DOHH2 (cell line): ENCODE measurements around the gene CA14.

Source experiments
- H3F3A ChIP-seq: fragments of 200-600 bp; sonication (generic), shearing (Covaris generic); 2 replicates; pipeline ENCODE4 v1.6.0; 2016; ENCODE audit warnings: antibody characterized with exemption, mild to moderate bottlenecking; ENCODE audit not compliant: control insufficient read depth, insufficient read depth
- H3K27ac ChIP-seq: fragments of 200-600 bp; sonication (generic); 2 replicates; pipeline ENCODE4 v1.5.1; 2014; ENCODE audit warnings: low read depth, mild to moderate bottlenecking, low read length, moderate library complexity
- H3K27me3 ChIP-seq: fragments of 200-600 bp; sonication (generic); 2 replicates; pipeline ENCODE4 v1.6.1; 2014; ENCODE audit warnings: mild to moderate bottlenecking, low read length, mixed read lengths; ENCODE audit not compliant: control insufficient read depth
- H3K36me3 ChIP-seq: fragments of 200-600 bp; sonication (generic); 2 replicates; pipeline ENCODE4 v1.6.1; 2014; ENCODE audit warnings: mild to moderate bottlenecking, low read length, moderate library complexity, mixed read lengths; ENCODE audit not compliant: control insufficient read depth
- H3K4me1 ChIP-seq: fragments of 200-600 bp; sonication (generic); 2 replicates; pipeline ENCODE4 v1.6.1; 2014; ENCODE audit warnings: mild to moderate bottlenecking, low read length, mixed read lengths; ENCODE audit not compliant: control insufficient read depth
- H3K4me2 ChIP-seq: fragments of 200-600 bp; sonication (generic); 2 replicates; pipeline ENCODE4 v1.6.0; 2014; ENCODE audit warnings: mild to moderate bottlenecking, low read length, moderate library complexity
- H3K4me3 ChIP-seq: fragments of 200-600 bp; sonication (generic); 2 replicates; pipeline ENCODE4 v1.5.1; 2014; ENCODE audit warnings: mild to moderate bottlenecking, low read length, mixed read lengths
- H3K79me2 ChIP-seq: fragments of 200-600 bp; sonication (generic); 2 replicates; pipeline ENCODE4 v1.6.1; 2014; ENCODE audit warnings: mild to moderate bottlenecking, low read length, mixed read lengths; ENCODE audit not compliant: control insufficient read depth
- H3K9me2 ChIP-seq: fragments of 200-600 bp; sonication (generic); replicated peaks from 2 replicates; pipeline ENCODE4 v1.6.1; 2014; ENCODE audit warnings: mild to moderate bottlenecking, low read length, mixed read lengths; ENCODE audit not compliant: control insufficient read depth
- H3K9me3 ChIP-seq: fragments of 200-600 bp; sonication (generic); 2 replicates; pipeline ENCODE4 v1.6.1; 2014; ENCODE audit warnings: antibody characterized with exemption, low read length, mixed read lengths; ENCODE audit not compliant: control insufficient read depth, insufficient read depth
- H4K20me1 ChIP-seq: fragments of 200-600 bp; sonication (generic); 2 replicates; pipeline ENCODE4 v1.6.0; 2014; ENCODE audit warnings: low read depth, mild to moderate bottlenecking, antibody characterized with exemption, low read length, moderate library complexity; ENCODE audit not compliant: control insufficient read depth, insufficient read depth
- CTCF ChIP-seq: fragments of 200-600 bp; sonication (generic); IDR thresholded peaks from one replicate; pipeline ENCODE4 v1.5.1; 2014; ENCODE audit warnings: antibody characterized with exemption, mild to moderate bottlenecking, low read depth, low read length; ENCODE audit not compliant: poor library complexity, severe bottlenecking
- EZH2phosphoT487 ChIP-seq: fragments of 200-600 bp; sonication (generic); IDR thresholded peaks from 2 replicates; pipeline ENCODE4 v1.6.1; 2017; ENCODE audit warnings: borderline replicate concordance, mild to moderate bottlenecking, antibody characterized with exemption, low read length, moderate library complexity, mixed read lengths

Gene CA14

GRCh38 chr1:150271291-150271959 lies 13.9 kb downstream of the CA14 start:
- H3K4me2 ChIP-seq = peak overlapping the region; percentile 80; the same call in 1 of the 2 replicates
- TF ChIP-seq EZH2phosphoT487 (no peak), CTCF (no peak)

GRCh38 chr1:150273311-150273710 lies 15.7 kb downstream of the CA14 start:
- no peaks in the 10 kb centered on the region for H4K20me1 ChIP-seq
- no peaks in the 10 kb centered on the region for H3F3A ChIP-seq
- peaks cover 4% of the 10 kb centered on the region; the same call in 1 of the 2 replicates for H3K36me3 ChIP-seq
- H3K27me3 ChIP-seq = no peaks in the 10 kb centered on the region
- H3K4me3 ChIP-seq = peak overlapping the region; percentile 65
- H3K4me2 ChIP-seq = peak overlapping the region; percentile 80
- H3K79me2 ChIP-seq = peaks cover 5% of the 10 kb centered on the region
- H3K9me2 ChIP-seq = no peaks in the 10 kb centered on the region
- H3K9me3 ChIP-seq = no peaks in the 10 kb centered on the region
- H3K27ac ChIP-seq = no peak overlapping the region
- no peak for TF ChIP-seq EZH2phosphoT487
- TF ChIP-seq CTCF = no peak
- peaks cover 30% of the 10 kb centered on the region for H3K4me1 ChIP-seq

More at GRCh38 chr1:150271291-150271959, 13.9 kb downstream of the CA14 start:
- Histone ChIP-seq H3K4me1 (peaks cover 42% of the 10 kb centered on the region), H3K36me3 (peaks cover 16% of the 10 kb centered on the region), H3K9me2 (no peaks in the 10 kb centered on the region), H3K4me3 (no peak overlapping the region), H3K27ac (no peak overlapping the region), H3K27me3 (no peaks in the 10 kb centered on the region), H3F3A (no peaks in the 10 kb centered on the region), H3K9me3 (no peaks in the 10 kb centered on the region), H4K20me1 (peaks cover 4% of the 10 kb centered on the region; the same call in 1 of the 2 replicates), H3K79me2 (peaks cover 24% of the 10 kb centered on the region)

GRCh38 chr1:150280138-150280707 lies 22.6 kb downstream of the CA14 start:
- TF ChIP-seq CTCF (no peak), EZH2phosphoT487 (no peak)
- no peaks in the 10 kb centered on the region for H3K79me2 ChIP-seq
- no peak overlapping the region for H3K4me2 ChIP-seq
- no peaks in the 10 kb centered on the region for H4K20me1 ChIP-seq
- H3F3A ChIP-seq = no peaks in the 10 kb centered on the region
- peaks cover 4% of the 10 kb centered on the region; the same call in 1 of the 2 replicates for H3K27me3 ChIP-seq
- no peak overlapping the region for H3K4me3 ChIP-seq
- no peak overlapping the region for H3K27ac ChIP-seq
- H3K4me1 ChIP-seq = peaks cover 13% of the 10 kb centered on the region
- no peaks in the 10 kb centered on the region for H3K9me3 ChIP-seq
- no peaks in the 10 kb centered on the region for H3K9me2 ChIP-seq
- no peaks in the 10 kb centered on the region for H3K36me3 ChIP-seq
